Epithelial cell of esophagus (primary cell): Measurements from ENCODE around the gene RPTOR.

Experiments used
- DNase-seq: peaks from one replicate; pipeline ENCODE4 v3.0.0; 2010; ENCODE audit warnings: low read depth
- H3K4me3 ChIP-seq: 2 replicates; pipeline ENCODE4 v1.5.1; 2011; ENCODE audit warnings: mild to moderate bottlenecking, low read length, control low read depth
- TF ChIP-seq, protein P1 (sequence below): IDR thresholded peaks from 2 replicates; pipeline ENCODE4 v1.5.1; 2011; ENCODE audit warnings: low read depth, mild to moderate bottlenecking, low read length, control low read depth, inconsistent platforms; ENCODE audit not compliant: insufficient read depth; ENCODE audit errors: missing control alignments

Gene RPTOR

DNA sequence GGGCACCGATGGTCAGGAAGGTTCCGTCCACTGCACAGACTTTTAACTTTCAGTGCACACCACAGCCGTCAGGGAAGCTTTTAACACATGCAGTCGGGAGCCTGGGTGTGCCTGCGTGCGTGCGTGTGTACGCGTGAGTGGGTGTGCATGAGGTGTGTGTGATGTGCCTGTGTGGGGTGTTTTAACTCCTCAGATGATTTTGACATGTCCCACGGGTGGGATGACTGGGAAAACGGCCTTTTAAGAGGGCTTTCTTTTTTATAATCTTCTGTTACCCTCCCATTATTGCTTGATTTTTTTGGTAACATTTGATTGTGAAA, 294.3 kb downstream of the RPTOR start:
- H3K4me3 ChIP-seq = no peak overlapping the region
- TF ChIP-seq, protein P1, sequence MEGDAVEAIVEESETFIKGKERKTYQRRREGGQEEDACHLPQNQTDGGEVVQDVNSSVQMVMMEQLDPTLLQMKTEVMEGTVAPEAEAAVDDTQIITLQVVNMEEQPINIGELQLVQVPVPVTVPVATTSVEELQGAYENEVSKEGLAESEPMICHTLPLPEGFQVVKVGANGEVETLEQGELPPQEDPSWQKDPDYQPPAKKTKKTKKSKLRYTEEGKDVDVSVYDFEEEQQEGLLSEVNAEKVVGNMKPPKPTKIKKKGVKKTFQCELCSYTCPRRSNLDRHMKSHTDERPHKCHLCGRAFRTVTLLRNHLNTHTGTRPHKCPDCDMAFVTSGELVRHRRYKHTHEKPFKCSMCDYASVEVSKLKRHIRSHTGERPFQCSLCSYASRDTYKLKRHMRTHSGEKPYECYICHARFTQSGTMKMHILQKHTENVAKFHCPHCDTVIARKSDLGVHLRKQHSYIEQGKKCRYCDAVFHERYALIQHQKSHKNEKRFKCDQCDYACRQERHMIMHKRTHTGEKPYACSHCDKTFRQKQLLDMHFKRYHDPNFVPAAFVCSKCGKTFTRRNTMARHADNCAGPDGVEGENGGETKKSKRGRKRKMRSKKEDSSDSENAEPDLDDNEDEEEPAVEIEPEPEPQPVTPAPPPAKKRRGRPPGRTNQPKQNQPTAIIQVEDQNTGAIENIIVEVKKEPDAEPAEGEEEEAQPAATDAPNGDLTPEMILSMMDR = no peak
- no peak for DNase-seq

DNA sequence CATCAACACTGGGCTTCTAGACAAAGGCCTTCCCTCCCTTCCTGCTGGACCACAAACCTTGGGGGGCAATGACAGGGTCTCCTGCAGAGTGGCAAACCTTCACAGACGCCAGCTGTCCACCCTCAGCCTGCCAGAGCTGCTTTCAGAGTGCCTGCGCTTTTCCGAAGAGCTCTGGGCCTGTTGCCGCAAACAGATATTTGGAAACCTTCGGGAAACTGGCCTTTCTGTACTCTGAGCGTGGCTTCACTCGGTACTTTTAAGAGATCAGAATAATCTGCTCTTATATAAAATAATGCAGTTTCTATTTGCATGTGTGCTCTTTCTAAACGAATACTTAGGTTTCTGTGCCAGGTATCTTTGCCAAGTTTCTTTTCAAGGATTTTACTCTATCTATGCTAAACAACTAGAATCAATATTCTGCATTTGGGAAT, 294.9 kb downstream of the RPTOR start:
- DNase-seq = no peak
- H3K4me3 ChIP-seq = no peak overlapping the region
- TF ChIP-seq, protein P1 = no peak

DNA sequence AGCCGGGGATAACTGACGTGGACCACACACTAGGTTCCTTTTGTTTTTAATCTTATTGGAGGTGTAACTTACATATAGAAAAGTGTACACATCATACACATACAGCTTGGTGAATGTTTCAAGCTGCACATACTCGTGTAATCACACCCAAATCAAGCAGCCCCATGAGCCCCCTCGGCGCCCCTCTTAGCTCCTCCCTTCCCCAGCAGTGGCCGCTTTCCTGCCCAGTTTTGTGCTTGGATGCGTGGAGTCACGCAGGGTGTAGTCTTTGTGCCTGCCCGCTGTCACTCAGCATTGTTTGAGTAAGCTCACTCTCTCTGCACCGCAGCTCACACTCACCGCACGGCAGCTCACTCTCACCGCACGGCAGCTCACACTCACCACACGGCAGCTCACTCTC, 295.3 kb downstream of the RPTOR start:
- no peak for DNase-seq
- no peak overlapping the region for H3K4me3 ChIP-seq
- TF ChIP-seq, protein P1 = no peak

DNA sequence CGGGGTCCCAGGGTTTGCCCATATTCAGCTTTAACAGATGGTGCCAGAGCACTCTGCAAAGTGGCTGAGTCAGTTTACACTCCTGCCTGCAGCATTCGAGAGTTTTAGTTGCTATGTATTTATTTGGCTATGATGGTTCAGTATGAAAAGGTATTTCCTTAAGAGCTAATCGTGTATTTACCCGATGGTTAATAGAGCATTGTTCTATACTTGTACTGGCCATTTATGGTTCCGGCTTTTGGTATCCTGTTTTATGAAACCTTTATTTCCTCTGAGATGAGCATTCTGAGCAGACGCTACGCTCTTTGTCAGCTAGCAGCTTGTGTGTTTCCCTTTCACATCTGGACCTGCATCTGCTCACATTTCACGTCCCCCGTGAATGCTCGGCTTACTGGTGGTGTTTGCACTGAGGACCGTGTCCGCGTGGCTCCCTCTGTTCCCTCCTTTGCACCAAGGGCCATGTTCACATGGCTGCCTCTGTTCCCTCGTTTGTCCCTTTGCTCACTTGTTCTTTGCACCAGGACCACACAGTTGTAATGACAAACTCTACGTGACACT, 297.9 kb downstream of the RPTOR start:
- TF ChIP-seq, protein P1 = no peak
- DNase-seq = no peak
- H3K4me3 ChIP-seq = no peak overlapping the region

DNA sequence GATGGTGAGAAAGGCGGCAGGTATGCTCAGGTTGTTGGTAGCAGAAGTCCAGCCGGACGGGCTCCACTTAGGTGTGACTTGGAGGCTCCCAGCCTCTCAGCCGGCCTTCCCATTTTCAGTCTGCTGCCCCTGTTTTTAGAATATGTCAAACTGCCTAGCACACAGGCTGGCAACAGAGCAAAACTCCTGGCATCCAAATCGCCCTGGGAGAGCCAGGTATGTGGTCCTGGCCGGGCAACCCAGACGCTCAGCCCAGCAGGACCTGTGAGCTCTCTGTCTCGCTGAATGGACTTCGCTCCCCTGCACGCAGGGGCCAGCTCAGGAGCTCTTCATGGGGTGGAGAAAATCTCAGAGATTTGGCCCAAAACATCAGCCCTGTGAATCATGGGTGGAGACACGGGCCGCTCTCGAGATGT, 299.1 kb downstream of the RPTOR start:
- no peak for DNase-seq
- TF ChIP-seq, protein P1 = no peak
- H3K4me3 ChIP-seq = no peak overlapping the region

DNA sequence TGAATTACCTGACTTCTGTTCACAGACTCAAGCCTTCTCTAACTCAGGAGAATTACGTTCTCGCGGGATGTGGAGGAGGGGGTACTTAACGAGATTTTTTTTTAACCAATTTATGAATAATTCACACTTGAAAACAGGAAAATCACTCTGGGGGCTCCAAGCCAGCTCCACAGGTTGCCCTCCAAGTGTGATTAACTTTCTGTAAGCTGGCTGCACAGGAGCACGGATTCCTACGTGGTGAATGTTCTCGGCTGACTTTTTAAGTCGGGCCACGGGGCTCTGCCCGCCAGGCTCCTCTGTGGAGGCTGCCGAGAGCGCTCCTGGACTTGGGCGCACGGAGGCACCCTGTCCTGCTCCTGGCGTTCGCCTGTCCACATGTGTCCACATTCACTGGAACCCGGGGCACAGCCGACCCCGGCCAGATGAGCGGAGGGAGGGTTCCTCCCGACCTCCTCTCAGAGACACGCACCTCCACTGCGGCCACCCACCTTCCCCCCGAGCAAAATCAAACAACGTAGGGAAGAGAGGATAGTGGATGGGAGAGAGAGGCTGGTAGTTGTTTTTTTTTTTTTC, 299.9 kb downstream of the RPTOR start:
- no peak overlapping the region for H3K4me3 ChIP-seq
- TF ChIP-seq, protein P1 = no peak
- DNase-seq = no peak
